GM19023 (cell line): ENCODE results near the gene KIF4A.
"Not testable (repeated sequence)": the region's sequence is repeated elsewhere in the genome, so short reads cannot be mapped to it uniquely, and the experiment has no call there.

ENCODE experiments used
- ATAC-seq: cut with Tn5 transposase; IDR thresholded peaks from one replicate; pipeline ENCODE4 v1.9.1; 2021; ENCODE audit warnings: mild to moderate bottlenecking, moderate library complexity; ENCODE audit not compliant: unreplicated experiment

Gene KIF4A

DNA sequence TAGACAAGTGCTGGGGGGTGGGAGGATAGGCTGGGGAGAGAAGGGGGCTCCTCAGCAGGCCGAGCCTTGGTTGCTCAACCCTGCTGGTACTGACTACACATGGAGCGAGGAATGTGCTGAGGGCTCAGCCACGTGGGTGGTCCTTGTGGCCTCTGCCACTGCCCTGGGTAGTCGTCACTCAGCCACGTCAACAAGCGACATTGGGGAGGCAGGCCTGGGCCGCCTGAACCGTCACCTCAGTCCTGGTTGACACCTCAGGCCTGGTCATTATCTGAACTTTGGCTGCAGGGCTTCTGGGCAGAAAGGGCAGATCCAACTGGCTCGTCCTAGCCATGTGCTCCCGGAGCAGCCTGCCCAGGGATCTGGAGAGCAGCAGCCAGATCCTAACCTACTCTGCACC lies 70.5 kb downstream of the KIF4A start:
- ATAC-seq, result no peak

- ATAC-seq, result not testable (repeated sequence)
Measured at GRCh38 chrX:70368731-70369130, 78.8 kb downstream of the KIF4A start.

- ATAC-seq, result no peak
Measured at GRCh38 chrX:70386235-70386634, 96.3 kb downstream of the KIF4A start.

GRCh38 chrX:70398899-70399298 lies 109.0 kb downstream of the KIF4A start:
- no peak for ATAC-seq

DNA sequence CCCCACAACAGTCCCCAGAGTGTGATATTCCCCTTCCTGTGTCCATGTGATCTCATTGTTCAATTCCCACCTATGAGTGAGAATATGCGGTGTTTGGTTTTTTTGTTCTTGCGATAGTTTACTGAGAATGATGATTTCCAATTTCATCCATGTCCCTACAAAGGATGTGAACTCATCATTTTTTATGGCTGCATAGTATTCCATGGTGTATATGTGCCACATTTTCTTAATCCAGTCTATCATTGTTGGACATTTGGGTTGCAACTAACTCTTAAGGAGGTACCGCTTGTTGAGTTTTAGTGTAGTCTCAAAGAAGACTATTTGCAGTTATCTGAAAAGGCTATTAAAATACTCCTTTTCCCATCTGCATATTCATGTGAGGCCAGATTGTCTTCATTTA lies 110.3 kb downstream of the KIF4A start:
- not testable (repeated sequence) for ATAC-seq

DNA sequence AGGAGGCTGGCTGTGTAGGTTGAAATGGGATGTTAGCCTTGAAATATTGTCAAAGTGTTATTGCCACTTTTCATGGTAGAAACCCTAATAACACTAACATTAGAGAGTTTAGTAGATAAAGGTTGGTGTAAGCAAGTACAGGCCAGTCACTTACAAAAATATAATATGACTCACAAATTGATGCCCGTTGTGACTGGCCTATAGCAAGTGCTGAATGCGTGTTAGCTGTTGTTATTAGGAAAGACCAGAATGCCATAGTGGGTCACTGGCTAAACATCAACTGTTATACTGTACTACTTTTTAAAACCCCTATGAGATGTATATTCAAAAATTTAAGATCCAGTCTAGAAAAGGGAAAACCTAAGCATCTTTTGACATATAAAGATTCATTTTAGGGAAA lies 112.8 kb downstream of the KIF4A start:
- no peak for ATAC-seq

DNA sequence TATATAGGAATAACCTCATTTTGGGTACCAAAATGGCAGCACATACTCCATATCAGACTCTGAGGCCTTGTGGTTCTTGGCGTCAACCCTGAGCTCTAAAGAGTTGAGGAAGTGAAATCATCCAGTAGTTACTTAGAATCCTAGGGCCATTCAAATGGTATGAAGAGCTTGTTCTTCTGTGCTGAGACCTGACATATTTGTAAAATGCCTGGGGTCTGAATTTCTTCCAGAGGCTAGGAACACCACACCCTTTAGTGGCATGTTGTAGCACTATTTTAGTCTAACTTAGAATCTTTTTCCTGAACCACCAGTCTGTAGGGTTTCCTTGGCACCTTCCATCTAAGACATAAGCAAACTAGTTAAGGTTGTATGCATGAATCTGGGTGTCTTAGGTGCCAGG lies 115.1 kb downstream of the KIF4A start:
- ATAC-seq, result no peak

DNA sequence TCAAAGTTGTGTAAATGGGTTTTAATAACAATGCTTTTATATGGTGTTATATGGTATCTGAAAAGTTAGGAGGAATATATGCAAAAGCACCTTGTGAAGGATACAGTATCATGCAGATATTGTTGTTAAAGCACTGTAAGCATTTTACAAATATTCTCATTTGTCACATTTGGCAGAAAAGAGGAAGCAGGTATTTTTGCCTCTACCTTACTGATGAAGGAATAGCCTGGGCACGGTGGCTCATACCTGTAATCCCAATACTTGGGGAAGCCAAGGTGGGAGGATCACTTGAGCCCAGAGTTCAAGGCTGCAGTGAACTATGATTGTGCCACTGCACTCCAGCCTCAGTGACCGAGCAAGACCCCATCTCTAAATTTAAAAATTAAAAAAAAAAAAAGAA lies 121.0 kb downstream of the KIF4A start:
- no peak for ATAC-seq

DNA sequence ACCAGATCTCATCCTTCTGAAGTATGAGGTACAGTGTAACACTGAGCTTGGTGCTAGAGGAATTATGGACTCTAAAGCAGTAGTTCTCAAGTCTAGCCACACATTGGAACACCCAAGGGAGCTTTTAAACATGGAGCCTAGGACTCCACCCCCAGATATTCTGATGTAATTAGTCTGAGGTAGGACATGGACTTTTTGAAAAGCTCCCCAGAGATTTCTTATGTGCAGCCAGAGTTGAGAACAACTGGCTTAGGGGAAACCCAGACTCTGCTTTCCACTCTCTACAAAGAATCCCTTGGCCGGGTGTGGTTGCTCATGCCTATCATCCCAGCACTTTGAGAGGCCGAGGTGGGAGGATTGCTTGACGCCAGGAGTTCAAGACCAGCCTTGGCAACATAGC lies 121.6 kb downstream of the KIF4A start:
- ATAC-seq, result no peak

DNA sequence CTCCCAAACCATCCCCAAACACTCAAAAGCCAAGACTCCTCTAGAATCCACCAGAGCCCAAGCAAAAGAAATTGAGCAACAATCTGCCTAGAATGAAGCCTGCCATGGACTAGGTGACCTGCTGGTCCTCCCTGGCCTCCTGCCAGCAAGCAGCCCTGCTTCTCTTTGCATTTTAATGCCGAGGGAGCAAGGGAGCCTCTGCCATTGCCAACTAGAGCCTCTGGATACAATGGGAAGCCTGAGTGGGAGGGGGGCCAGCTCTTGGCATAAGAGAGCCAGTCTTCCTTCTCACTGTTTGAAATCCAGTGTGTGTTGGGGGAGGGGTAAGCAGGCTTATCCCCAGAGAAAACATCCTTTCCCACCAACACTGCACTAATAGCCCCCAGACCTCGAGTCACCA lies 131.7 kb downstream of the KIF4A start:
- ATAC-seq, result no peak

- ATAC-seq, result no peak
Measured at GRCh38 chrX:70422851-70423341, 133.0 kb downstream of the KIF4A start, which contains the start of gene GDPD2. TSS of gene GDPD2 (plus strand) at chrX:70423314. CDS start at chrX:70424985, 1,671 bp downstream.

DNA sequence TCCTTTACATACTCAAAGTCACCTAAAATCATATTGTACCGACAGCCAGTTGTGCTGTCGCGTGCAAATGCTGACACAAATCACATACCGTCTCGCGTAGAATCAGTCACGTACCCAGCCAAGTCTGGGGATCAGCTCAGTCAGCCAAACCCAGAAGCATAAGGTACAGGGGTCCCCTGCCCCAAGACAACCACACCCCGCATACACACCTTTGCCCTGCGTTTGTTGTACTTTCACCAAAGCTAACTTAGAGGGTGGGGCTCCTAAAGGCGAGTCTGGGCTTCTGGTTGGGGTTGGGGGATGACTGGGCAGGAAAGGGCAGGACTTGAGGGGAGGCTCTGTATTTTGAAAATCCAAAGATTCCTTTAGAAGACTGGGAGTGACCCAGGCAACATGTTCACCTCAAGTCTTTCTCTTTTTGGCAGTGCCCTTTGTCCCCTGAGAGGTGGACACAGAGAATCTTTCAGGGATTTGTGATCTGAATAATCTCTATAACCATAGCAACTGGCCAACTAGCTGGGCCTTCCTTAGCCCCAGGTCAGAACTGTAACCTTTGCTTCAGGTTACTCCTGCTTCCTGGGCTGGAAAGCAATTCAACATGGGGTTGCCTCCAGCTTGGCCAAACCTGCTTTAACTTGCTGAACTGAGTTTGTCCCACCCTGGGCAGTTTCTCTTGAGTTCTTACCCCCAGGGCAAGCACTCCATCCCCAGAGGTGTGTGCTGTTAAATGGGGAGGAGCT lies 134.2 kb downstream of the KIF4A start:
- ATAC-seq, result no peak

- ATAC-seq, result no peak
Measured at GRCh38 chrX:70424801-70425200, 134.9 kb downstream of the KIF4A start.

DNA sequence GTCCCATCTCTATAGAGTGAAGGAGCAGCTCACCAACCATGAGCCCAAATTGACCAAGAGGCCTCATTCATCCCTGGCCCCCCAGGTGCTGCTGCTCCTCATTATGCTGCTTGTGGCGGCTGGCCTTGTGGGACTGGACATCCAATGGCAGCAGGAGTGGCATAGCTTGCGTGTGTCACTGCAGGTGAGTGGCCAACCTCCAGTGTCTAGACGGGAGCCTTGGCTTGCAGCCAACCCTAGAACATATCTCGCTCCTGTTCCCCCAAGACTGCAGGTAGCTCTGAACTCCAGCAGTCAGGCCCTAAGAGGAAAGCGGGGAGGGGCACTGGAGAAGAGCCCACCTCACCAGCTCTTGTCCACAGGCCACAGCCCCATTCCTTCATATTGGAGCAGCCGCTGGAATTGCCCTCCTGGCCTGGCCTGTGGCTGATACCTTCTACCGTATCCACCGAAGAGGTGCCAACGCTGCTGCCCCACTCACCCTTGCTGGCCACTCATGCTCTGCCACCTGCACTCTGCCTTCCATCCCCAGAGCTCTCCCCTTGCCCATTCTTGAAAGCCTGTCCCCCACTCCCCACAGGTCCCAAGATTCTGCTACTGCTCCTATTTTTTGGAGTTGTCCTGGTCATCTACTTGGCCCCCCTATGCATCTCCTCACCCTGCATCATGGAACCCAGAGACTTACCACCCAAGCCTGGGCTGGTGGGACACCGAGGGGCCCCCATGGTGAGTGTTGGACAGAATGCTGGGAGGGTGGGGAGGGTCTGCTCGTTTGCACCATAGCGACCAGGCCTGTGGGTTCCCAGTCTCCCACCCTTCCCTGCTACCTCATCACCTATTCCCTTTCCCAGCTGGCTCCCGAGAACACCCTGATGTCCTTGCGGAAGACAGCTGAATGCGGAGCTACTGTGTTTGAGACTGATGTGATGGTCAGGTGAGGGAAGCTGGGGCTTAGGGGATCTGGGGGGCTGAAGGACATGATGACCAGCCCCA lies 136.7 kb downstream of the KIF4A start:
- ATAC-seq, result no peak

DNA sequence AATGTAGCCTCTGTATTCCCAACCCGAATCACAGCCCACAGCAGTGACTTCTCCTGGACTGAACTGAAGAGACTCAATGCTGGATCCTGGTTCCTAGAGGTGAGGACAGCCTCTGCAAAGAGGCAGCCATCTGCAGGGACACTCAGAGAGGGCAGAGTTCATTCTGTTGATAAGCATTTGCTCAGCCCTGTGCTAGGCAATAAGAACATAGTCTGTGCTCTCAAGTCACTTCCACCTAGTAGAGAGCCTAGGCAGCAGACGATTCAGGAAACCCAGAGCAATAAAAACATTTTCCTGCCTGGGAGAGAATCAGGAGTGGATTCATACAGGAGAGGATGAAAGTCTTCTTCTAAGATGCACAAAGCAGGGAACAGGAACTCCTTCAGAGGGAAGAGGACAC lies 137.5 kb downstream of the KIF4A start:
- no peak for ATAC-seq

- no peak for ATAC-seq
Measured at GRCh38 chrX:70429759-70430158, 139.9 kb downstream of the KIF4A start.

DNA sequence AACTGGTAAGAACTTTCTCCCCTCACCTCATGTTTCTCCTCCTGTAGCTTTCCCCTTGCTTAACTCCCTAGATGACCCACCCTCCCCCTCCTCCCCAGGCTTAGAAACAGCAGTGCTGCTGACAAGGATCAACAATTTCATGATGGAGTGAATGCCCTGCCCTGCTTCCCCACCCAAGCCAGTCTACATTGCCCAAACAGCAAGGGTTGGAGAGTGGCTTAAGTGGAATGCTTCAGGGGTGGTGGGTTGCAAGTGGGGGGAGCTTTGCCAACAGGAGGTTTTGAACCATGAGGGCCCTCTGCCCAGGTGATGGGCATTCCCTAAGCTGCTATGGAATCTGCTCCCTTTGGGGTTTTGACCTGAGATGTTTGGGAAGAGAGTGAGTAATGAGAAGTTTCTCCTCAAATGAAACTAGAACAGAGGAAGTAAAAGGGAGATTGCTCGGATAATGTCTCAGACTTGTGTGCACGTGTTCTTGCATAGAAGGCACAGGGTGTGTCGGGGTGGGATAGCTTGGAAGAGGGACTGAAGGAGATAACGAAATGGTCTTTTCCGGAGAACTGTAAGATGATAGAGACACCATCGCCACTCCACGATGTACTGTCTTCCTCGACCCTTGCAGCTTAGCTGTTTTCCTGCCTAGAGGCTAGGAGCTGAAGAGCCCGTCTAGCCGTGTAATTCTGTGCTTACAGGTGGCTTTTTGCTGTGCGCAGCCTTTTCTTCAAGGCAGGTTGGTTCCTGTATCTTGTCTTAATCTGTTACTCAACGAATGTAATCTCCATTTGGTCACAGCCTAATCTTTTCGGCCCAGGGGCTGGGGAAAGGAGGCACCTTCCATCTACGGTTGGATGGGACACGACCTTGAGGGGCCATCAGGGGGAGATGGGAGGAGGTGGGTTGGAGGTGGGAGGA lies 143.3 kb downstream of the KIF4A start:
- no peak for ATAC-seq

GRCh38 chrX:70433848-70434351 lies 144.0 kb downstream of the KIF4A start:
- peak; percentile 66 for ATAC-seq

DNA sequence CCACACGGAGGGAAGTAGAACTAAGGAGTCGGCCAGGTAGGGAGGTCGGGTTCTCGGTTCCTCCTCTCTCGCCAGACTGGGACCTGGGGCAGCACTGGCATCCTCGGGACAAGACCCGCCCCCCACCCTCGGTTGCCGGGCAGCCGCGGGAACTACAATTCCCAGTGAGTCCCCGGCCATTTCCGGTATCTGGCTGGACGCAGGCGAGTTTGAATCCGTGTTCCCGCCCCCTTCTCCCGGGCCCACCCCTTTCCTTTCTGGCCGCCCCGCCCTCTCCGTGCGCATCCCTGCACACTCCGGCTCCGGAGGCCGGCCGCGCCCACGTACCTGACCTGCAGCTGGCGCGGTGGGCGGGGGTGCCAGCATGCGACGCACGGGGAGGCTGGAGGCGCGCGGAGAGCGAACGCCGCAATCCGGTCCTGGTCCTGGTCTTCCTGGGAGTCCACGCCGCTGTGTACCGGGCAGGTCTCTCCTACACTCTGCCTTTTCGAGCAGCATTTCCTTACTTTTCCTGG lies 144.5 kb downstream of the KIF4A start:
- peak; percentile 60 for ATAC-seq

DNA sequence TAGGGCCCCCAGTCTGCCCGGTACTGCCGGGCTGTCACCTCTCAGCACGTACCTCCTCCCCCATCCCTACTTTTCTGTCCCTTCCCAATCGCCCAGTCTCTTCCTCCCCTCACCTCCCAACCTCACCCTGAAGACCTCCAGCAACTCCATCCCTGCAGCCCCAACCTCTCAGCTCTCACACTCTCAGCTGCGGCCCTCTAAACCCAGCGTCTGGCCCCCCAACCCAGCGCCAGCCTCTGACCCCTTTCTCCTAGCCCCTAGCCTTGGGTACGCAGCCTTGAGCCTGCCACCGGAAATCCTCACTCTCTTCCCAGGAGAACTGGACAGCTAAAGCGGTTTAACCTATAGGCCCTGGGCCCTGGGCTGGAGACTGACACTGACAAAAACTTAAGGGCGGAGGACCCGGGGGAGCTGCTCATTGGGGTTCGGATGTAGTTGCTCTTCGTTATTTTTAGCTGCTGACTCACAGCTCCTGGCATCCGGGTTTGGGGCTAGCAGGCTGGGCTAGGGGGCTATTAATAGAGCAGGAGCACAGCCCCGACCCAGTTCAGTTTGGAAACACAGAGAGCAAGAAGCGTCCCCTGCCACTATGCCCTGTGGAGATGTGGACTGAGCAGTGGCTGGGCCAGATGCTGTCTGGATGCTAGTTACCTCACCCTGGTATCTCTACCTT lies 145.1 kb downstream of the KIF4A start:
- no peak for ATAC-seq
